ENCODE results near the gene ATP10A.

Gene ATP10A

DNA sequence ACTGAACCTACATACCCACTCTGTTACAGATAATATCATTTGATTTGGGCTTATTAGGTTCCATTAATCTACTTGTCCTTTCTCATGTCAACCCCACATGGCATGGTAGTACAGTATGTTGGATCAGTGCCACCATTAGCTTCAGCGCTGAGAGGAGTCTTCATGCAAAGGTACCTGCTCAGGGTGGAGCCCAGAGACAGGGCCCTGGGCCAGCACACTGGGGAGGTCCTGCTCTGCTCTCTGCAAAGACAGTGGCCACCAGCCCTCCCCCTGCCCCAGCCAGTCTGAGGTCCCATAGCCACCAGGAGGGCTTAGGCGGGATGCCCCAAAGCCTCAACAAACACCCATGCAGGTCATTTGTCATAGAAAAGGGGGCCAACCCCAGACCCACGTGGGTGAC, 71.0 kb downstream of the ATP10A start:
- Histone ChIP-seq H3K27ac (no peak overlapping the region), H3K4me3 (ENCODE audit: low read depth in 1 of 2, low read length in 1 of 2) (no peak overlapping the region), H3K9me3 (no peaks in the 10 kb centered on the region), H3K4me1 (ENCODE audit: control insufficient read depth in 1 of 2, insufficient read depth in 1 of 2, low read depth in 1 of 2, low read length in 1 of 2) (no peaks in the 10 kb centered on the region), H3K27me3 (peaks cover 2% of the 10 kb centered on the region), H3K36me3 (no peaks in the 10 kb centered on the region)
- TF ChIP-seq, protein P1, sequence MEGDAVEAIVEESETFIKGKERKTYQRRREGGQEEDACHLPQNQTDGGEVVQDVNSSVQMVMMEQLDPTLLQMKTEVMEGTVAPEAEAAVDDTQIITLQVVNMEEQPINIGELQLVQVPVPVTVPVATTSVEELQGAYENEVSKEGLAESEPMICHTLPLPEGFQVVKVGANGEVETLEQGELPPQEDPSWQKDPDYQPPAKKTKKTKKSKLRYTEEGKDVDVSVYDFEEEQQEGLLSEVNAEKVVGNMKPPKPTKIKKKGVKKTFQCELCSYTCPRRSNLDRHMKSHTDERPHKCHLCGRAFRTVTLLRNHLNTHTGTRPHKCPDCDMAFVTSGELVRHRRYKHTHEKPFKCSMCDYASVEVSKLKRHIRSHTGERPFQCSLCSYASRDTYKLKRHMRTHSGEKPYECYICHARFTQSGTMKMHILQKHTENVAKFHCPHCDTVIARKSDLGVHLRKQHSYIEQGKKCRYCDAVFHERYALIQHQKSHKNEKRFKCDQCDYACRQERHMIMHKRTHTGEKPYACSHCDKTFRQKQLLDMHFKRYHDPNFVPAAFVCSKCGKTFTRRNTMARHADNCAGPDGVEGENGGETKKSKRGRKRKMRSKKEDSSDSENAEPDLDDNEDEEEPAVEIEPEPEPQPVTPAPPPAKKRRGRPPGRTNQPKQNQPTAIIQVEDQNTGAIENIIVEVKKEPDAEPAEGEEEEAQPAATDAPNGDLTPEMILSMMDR (IDR thresholded peaks at IDR 0.05): no peak

DNA sequence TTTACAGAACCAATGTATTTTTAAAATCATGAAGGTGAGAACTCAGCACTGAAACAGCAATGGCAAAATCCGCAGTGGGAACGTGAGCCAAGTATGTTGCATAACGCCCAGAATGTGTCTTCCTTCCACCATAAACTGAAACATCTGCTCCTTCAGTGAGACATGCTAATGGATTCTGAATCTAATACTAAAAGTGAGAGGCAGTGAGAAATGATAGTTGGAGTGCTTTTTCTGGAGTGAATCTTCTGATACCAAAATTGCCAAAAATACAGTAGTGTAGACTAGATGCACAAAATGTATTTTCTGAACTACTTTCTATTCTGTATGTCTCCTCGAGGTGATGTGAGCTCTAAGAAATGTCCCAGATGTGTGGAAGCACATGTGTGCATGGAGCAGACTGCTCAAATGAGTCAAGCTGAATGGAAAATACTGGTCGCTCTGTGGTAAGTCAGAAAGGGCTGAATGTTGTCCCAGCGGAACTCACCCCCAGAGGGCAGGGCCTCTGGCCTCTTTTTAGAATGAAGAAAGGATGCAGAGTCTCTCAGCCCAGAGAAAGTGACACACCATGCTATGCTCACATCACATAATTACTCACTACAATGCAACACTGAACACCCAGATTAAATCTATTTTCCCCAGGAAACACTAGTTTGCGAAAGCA, 73.0 kb downstream of the ATP10A start:
- H3K27ac ChIP-seq: no peak overlapping the region
- no peak overlapping the region for H3K4me3 ChIP-seq (ENCODE audit: low read depth in 1 of 2, low read length in 1 of 2)
- no peaks in the 10 kb centered on the region for H3K9me3 ChIP-seq
- TF ChIP-seq, protein P1 (IDR thresholded peaks at IDR 0.05): no peak
- no peaks in the 10 kb centered on the region for H3K36me3 ChIP-seq
- H3K27me3 ChIP-seq: no peaks in the 10 kb centered on the region
- no peaks in the 10 kb centered on the region for H3K4me1 ChIP-seq (ENCODE audit: control insufficient read depth in 1 of 2, insufficient read depth in 1 of 2, low read depth in 1 of 2, low read length in 1 of 2)

DNA sequence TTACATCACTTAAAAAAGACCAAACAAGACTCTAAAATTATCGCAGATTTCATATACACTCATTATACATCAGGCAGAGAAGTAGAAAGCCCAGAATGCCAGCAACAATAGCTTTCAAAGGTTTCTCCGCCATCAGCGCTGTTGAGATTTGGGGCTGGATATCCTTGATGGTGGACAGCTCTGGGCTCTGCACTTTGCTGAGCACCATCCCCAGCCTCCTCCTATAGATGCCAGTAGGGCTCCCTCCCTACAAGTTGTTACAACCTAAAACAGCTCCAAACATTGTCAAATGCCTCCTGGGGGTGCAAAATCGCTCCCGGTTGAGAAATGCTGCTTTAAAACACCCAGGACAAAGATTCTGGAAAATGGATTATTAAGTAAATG, 73.5 kb downstream of the ATP10A start:
- Histone ChIP-seq H3K27ac (no peak overlapping the region), H3K4me1 (ENCODE audit: control insufficient read depth in 1 of 2, insufficient read depth in 1 of 2, low read depth in 1 of 2, low read length in 1 of 2) (no peaks in the 10 kb centered on the region), H3K27me3 (no peaks in the 10 kb centered on the region), H3K4me3 (ENCODE audit: low read depth in 1 of 2, low read length in 1 of 2) (no peak overlapping the region), H3K36me3 (no peaks in the 10 kb centered on the region), H3K9me3 (no peaks in the 10 kb centered on the region)
- TF ChIP-seq, protein P1 (IDR thresholded peaks at IDR 0.05): no peak

DNA sequence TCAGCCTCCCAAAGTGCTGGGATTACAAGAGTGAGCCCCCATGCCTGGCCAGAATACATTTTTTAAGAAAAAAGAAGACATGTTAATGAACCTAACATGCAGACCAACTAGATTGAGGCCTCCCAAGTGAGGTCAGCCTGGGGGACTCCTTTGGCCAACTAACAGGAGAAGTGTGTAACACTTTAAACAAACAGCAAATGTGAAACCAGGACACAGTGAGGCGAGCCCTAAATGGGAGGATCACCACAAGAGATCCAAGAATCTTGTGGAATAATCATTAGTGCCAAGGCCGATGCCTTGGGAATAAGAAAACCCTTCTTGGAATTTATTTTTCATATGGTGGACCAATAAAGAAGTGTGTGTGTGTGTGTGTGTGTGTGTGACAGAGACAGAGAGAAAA, 73.9 kb downstream of the ATP10A start:
- Histone ChIP-seq H3K9me3 (no peaks in the 10 kb centered on the region), H3K27ac (no peak overlapping the region), H3K4me1 (ENCODE audit: control insufficient read depth in 1 of 2, insufficient read depth in 1 of 2, low read depth in 1 of 2, low read length in 1 of 2) (no peaks in the 10 kb centered on the region), H3K27me3 (no peaks in the 10 kb centered on the region), H3K4me3 (ENCODE audit: low read depth in 1 of 2, low read length in 1 of 2) (no peak overlapping the region), H3K36me3 (no peaks in the 10 kb centered on the region)
- TF ChIP-seq, protein P1 (IDR thresholded peaks at IDR 0.05): no peak

DNA sequence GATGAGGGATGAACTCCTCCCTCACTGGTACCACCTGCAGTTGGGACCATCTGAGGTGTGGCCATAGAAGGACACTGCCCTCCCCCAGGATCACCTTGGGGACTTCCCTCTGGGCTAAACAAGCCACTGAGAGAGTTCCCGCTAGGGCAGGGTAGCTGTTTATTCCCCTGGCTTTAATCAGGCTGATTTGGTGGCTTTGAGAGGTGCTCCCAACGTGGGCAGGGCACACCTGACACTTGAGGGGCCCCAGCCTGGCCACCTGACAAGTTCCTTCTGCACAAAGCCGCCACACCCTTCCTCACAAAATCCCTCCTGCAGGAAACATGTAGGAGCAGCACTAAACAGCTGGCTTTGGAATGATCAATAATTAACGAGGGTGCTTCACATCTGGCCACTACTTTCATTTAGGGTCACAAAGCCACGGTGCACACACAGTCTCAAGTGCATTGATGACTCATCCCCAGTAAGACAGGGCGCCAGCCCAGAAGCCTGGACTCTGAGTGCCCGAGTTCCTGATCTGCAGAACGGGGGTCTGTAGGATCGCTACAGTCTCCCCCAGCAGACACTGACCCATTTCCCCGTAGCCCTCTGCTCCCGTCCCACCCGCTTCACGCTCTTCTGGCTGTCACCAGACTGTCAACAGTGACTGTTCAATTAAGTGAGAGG, 75.1 kb downstream of the ATP10A start:
- H3K4me3 ChIP-seq (ENCODE audit: low read depth in 1 of 2, low read length in 1 of 2): no peak overlapping the region
- H3K4me1 ChIP-seq (ENCODE audit: control insufficient read depth in 1 of 2, insufficient read depth in 1 of 2, low read depth in 1 of 2, low read length in 1 of 2): no peaks in the 10 kb centered on the region
- TF ChIP-seq, protein P1 (IDR thresholded peaks at IDR 0.05): no peak
- no peaks in the 10 kb centered on the region for H3K27me3 ChIP-seq
- H3K36me3 ChIP-seq: no peaks in the 10 kb centered on the region
- no peaks in the 10 kb centered on the region for H3K9me3 ChIP-seq
- no peak overlapping the region for H3K27ac ChIP-seq
